WI38 (cell line): ENCODE data around the gene PHF3.
"Not testable (repeated sequence)": the region's sequence is repeated elsewhere in the genome, so short reads cannot be mapped to it uniquely, and the experiment has no call there.

ENCODE experiments used
- H3K4me3 ChIP-seq: 2 replicates; pipeline ENCODE4 v1.5.1; 2011; ENCODE audit warnings: low read depth, mild to moderate bottlenecking, control low read depth, low read length
- TF ChIP-seq, protein P1 (sequence below): IDR thresholded peaks from 2 replicates; pipeline ENCODE4 v1.5.1; 2012; ENCODE audit warnings: low read depth, mild to moderate bottlenecking, control low read depth, low read length

Gene PHF3

DNA sequence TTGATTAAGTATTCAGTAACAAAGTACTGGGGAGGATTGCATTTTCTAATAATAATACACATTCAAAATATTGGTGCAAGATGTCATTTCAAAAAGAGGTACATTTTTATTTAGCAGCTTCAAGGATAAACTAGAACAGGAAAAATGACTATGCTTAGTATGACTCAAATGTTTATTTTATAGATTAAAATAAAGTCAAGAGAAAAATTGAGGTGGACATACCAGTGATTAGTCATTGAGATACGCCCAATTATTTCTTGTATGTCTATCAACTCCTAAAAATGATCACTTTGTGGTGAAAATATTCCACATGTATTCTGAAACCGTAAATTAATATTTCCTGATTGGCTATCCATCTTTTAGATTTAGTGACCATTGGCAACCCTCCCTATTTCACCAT is 96.7 kb downstream of the PHF3 start:
- H3K4me3 ChIP-seq: no peak overlapping the region

DNA sequence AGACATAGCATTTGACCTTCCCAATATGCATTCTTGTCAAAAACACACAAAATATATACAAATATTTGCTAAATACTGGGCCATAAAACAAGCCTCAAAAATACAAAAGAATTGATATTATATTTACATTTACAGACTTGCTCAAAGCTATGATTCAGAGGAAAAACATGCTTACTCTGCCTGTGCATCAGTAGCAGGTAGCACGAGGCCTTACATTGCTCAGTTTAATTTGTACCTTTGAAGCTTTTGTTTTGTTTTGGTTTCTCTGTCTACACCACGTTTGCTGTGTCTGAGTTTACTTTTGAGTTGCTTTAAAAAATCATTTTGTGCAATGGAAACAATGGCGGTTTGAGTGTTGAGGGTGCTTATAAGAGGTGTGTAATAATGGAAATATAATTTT is 99.3 kb downstream of the PHF3 start:
- TF ChIP-seq, protein P1, sequence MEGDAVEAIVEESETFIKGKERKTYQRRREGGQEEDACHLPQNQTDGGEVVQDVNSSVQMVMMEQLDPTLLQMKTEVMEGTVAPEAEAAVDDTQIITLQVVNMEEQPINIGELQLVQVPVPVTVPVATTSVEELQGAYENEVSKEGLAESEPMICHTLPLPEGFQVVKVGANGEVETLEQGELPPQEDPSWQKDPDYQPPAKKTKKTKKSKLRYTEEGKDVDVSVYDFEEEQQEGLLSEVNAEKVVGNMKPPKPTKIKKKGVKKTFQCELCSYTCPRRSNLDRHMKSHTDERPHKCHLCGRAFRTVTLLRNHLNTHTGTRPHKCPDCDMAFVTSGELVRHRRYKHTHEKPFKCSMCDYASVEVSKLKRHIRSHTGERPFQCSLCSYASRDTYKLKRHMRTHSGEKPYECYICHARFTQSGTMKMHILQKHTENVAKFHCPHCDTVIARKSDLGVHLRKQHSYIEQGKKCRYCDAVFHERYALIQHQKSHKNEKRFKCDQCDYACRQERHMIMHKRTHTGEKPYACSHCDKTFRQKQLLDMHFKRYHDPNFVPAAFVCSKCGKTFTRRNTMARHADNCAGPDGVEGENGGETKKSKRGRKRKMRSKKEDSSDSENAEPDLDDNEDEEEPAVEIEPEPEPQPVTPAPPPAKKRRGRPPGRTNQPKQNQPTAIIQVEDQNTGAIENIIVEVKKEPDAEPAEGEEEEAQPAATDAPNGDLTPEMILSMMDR: no peak
- H3K4me3 ChIP-seq: no peak overlapping the region

More for the DNA sequence above, 96.7 kb downstream of the PHF3 start:
- TF ChIP-seq, protein P1: no peak

DNA sequence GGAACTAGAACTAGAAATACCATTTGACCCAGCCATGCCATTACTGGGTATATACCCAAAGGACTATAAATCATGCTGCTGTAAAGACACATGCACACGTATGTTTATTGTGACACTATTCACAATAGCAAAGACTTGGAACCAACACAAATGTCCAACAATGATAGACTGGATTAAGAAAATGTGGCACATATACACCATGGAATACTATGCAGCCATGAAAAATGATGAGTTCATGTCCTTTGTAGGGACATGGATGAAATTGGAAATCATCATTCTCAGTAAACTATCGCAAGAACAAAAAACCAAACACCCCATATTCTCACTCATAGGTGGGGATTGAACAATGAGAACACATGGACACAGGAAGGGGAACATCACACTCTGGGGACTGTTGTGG is 102.6 kb downstream of the PHF3 start:
- not testable (repeated sequence) for H3K4me3 ChIP-seq

DNA sequence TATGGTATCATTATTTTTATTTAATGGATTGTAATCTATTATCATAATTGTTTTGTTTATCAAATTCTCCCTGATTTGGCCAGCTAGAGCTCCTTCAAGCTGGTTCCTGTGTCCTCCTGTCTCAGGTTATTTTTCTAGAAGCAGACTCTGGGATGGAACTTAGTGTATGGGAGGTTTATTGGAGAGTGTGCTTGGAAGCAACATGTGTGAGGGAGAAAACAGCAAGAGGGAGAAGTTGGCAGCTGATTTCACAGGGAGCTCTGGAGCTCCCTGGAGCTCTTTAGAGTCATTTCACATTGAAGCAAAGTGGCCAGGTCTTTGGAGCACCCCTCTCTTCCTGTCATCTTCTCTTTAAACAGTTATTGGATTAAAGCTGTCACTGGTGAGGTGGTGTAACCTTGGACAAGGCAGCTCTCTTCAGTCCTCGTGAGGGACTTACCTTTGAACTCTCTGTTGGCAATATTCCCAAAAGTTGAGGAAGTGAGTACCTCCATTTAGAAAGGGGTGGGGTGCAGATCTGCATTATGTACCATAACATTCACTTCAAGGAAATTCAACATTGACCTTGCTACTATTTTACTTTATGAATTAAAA is 103.6 kb downstream of the PHF3 start:
- H3K4me3 ChIP-seq: no peak overlapping the region
- TF ChIP-seq, protein P1: no peak

DNA sequence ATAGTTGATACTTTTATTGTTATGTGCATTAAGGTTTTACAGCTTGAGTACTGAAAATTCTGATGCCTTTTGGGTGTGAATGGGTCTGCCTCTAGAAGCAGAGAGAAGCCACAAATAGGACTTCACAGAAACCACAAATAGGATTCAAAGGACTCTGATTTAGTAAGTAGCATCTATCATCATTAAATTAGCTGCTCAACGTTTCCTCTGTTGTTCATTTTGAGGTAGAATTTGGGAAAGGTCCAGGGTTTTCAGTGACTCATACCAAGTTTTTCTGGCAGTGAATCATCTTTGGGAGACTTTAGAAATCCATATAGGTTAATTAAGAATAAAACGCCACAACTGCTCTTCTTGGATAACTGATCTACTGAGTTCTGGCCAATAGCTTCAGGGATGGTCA is 105.1 kb downstream of the PHF3 start:
- H3K4me3 ChIP-seq: no peak overlapping the region
- TF ChIP-seq, protein P1: no peak

DNA sequence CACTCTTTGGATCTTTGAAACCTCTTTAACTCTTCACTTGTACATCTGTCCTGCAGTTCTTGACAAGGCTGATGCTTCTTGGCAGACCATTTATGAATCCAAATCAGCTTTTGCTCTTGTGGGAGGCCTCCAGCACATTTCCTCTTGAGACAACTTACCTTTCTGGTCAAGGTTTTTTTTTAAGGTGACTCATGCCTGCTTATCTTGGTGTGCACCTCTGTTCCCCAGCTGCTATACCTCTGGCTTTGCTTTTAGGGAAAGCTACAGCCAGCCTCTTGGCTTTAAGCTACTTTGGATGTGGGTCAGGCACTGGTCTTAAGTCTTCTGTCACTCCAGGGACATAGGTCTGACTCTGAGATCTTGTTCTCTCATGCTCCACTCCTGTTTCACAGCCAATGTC is 106.5 kb downstream of the PHF3 start:
- TF ChIP-seq, protein P1: no peak
- H3K4me3 ChIP-seq: no peak overlapping the region

DNA sequence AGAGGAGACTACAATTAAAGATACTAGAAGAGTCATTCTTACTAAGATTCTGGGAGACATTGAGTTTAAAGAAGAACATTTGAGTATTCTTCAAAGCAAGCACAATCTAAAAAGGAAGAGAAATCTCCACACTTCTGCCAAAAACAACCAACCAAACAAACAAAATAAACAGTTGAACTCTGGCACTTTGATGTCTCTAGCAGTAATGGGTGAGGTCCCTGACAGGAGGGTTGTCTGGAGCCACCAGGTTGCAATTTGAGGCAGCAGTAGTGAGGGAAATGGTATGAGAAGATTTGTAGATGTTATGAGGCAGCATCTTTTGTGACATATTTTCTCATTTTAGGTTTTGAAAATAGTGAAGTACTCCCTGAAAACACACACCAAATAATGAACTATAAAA is 108.1 kb downstream of the PHF3 start:
- no peak overlapping the region for H3K4me3 ChIP-seq
- TF ChIP-seq, protein P1: no peak

DNA sequence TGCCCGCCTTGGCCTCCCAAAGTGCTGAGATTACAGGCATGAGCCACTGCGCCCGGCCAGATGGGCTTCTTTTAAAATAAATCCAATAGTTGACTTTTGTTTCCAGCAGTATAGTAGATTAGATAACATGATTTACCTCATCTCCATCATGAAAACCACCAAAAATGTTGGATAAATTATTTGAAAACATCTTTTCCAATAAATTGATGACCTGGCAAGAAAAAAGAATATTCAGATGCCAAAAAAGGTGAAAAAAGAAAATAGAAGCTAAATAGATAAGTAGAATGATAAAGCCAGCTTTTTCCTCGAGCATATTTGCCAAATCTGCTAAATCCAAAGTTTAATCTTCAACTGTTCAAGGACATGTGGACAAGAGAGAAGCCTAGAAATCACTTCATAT is 109.2 kb downstream of the PHF3 start:
- no peak overlapping the region for H3K4me3 ChIP-seq
- TF ChIP-seq, protein P1: no peak
